GM18511 (cell line): ENCODE data around the gene VBP1.
"Not testable (repeated sequence)": the region's sequence is repeated elsewhere in the genome, so short reads cannot be mapped to it uniquely, and the experiment has no call there.

Experiments
- ATAC-seq: cut with Tn5 transposase; IDR thresholded peaks from one replicate; pipeline ENCODE4 v1.9.1; 2021; ENCODE audit warnings: mild to moderate bottlenecking, moderate library complexity; ENCODE audit not compliant: unreplicated experiment

Gene VBP1

GRCh38 chrX:155263854-155264628 lies 47.8 kb downstream of the VBP1 start, which contains the start of gene RAB39B:
Gene RAB39B, minus strand, starts transcription at chrX:155264491. Its CDS starts 203 bp downstream, at chrX:155264288.
- ATAC-seq: peak; percentile 86

- no peak for ATAC-seq
Observed at GRCh38 chrX:155266439-155266838, 50.2 kb downstream of the VBP1 start.

GRCh38 chrX:155267995-155268394 lies 51.7 kb downstream of the VBP1 start:
- not testable (repeated sequence) for ATAC-seq

- no peak for ATAC-seq
Observed at GRCh38 chrX:155270969-155271368, 54.7 kb downstream of the VBP1 start.

GRCh38 chrX:155279873-155280272 lies 63.6 kb downstream of the VBP1 start:
- no peak for ATAC-seq
